NCI-H187 (cell line): Measurements from ENCODE around the gene RELA.
A peak's percentile ranks its signal among the peaks of the same experiment; 100 is the strongest.
"Not testable (repeated sequence)": the region's sequence is repeated elsewhere in the genome, so short reads cannot be mapped to it uniquely, and the experiment has no call there.

Experiments
- DNase-seq, 2 experiments: peaks; one replicate each; lab custom pipeline; 2025; lab: John Stamatoyannopoulos, UW

The RELA gene

DNA sequence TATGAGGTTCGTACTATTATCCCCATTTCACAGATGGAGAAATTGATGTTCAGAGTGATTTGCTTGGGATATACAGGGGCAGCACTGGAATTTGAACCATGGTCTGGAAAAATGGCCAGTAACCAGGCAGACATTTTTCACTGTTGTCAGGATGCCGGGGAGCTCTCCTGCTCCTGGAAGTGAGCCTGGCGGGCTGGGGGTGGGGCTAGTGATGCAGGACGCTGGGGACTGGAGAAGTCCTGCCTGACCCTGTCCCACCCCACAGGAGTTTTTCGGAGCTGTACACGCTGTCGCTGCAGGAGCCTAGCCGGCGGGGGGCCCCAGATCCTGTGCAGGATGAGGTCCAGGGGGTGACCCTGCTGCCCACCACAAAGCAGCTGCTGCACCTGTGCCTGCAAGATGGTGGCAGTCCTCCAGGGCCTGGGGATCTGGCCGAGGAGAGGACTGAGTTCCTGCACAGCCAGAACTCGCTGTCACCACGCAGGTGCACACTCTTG, 13.7 kb downstream of the RELA start:
- no peak for DNase-seq

DNA sequence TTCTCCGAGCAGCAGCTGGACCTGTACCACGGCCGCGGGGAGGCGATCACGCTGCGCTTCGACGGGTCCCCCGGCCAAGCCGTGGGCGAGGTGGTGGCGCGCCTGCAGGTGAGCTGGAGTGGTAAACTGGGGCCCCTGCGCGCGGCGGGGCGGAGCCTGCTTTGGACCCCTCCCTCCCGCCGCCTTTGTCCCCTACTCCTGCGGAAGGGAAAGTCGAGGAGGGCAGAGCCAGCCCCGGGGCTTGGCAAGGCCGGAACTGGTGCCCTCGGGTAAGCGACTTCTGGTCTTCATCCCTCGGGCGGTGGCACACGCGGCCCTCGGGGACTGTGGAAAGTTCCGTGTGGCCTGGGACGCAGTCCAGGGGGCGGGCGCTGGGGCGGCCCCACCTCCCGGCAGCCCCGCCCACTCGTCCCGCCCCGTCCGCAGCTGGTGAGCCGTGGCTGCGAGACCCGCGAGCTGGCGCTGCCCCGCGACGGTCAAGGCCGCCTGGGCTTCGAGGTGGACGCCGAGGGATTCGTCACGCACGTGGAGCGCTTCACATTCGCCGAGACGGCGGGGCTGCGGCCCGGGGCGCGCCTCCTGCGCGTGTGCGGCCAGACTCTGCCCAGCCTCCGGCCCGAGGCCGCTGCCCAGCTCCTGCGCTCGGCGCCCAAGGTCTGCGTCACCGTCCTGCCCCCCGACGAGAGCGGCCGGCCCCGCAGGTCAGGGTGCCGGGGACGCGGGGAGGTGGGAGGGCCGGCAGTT, 15.6 kb downstream of the RELA start:
- DNase-seq, result peak in 1 of 2 experiments; percentile 11

DNA sequence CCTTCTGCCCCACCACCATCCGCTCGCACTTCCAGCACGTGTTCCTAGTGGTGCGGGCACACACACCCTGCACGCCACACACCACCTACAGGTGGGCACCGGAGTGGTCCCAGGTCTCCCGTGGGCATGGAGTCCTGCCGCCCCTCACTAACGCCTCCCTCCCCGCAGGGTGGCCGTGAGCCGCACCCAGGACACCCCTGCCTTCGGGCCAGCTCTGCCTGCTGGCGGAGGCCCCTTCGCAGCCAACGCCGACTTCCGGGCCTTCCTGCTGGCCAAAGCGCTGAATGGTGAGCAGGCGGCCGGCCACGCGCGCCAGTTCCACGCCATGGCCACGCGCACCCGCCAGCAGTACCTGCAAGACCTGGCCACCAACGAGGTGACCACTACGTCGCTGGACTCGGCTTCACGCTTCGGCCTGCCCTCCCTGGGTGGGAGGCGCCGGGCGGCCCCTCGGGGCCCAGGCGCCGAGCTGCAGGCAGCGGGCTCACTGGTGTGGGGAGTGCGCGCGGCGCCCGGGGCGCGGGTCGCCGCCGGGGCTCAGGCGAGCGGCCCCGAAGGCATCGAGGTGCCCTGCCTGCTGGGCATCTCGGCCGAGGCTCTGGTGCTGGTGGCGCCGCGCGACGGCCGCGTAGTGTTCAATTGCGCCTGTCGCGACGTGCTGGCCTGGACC, 16.3 kb downstream of the RELA start:
- no peak for DNase-seq

DNA sequence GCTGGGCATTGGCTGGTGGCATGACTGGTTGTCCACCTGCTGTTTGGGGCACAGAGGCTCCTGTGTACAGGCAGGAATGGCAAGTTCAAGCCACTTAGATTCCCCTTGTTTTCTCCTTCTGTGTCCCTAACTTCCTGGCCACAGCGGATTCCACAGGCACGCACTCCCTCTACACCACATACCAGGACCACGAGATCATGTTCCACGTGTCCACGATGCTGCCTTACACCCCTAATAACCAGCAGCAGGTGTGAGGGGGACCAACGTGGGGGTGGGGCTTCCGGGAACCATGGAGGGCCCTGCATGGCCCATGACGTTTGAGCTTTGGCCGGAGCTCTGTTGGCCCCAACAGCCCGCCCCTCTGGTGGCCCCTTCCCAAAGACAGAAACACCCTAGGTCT, 17.0 kb downstream of the RELA start:
- DNase-seq, result no peak

DNA sequence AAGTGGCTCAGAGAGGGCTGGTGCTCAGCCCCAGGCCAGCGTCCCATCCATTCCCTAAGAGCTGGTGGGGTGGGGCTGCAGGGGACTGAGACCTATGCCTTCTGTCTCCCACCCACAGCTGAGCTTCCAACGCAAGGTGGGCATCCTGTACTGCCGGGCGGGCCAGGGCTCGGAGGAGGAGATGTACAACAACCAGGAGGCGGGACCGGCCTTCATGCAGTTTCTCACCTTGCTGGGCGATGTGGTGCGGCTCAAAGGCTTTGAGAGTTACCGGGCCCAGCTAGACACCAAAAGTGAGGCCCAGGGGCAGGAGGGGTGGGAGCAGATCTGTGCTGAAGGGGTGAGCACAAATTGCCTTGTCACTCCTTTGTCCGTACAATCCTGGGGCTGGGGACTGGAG, 17.9 kb downstream of the RELA start:
- DNase-seq, result no peak

DNA sequence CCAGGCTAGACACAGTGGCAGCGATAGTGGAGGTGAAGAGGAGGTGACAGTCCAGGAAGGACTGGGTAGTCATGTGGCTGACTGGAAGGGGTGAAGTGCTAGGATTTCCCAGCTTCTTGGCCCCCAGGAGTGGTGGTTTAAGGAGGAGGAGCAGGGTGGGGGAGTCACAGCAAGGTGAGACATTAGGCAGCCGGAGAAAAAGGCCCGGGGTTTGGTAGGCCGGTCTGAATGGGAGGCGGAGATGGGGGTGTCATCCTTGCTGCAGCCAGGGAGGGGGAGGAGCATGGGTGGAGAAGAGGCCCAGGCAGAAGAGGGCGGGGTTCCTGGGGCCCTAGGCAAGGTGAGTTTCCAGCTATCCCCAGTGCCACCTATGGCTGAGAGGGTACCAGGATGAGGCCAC, 18.7 kb downstream of the RELA start:
- DNase-seq, result no peak

DNA sequence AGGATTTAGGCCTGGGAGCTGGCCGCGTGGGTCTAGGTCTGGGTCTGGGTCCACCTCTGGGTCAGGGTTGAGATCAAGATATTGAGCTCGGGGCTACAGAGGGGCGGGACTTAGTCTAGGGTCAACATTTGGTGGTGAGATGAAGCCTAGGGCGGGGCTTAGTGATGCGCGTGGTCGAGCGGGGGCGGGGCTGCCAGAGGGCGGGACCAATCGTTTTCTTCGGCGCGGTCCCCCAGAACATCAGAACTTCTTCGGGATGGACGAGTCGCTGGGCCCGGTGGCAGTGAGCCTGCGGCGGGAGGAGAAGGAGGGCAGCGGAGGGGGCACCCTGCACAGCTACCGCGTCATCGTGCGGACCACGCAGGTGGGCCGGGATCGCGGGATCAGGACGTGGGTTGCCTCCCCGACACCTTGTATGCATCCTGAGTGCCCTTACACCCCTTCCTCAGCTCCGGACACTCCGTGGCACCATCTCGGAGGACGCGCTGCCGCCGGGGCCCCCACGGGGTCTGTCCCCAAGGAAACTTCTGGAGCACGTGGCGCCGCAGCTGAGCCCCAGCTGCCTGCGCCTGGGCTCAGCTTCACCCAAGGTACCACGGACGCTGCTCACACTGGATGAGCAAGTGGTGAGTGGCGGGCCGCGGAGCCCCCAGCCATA, 20.6 kb downstream of the RELA start:
- no peak for DNase-seq

DNA sequence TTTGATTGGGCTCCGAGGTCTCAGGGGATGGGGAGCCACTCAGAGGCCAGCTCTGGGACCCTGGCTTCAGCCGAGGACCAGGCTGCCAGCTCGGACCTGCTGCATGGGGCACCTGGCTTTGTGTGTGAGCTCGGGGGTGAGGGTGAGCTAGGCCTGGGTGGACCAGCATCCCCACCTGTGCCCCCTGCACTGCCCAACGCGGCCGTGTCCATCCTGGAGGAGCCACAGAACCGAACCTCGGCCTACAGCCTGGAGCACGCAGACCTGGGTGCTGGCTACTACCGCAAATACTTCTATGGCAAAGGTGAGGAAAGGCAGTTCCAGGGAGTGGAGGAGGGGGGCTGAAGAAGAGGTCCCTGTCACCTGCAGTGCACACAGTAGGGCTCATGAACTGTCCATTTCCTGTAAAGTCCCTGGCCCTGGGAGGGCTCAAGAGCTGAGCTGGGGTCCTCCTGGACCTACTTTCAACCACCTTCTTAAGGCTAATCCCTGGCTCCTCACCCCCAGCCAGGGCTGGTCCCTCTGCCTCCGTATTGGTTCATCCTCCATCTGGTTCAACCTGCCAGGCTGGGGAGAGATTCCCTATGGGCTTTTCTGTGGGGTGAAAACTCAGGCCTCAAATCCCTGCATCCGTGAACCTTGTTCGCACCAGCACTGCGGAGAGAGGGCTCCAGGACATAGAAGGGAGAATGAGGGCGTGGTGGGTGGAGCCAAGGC, 21.3 kb downstream of the RELA start:
- no peak for DNase-seq

DNA sequence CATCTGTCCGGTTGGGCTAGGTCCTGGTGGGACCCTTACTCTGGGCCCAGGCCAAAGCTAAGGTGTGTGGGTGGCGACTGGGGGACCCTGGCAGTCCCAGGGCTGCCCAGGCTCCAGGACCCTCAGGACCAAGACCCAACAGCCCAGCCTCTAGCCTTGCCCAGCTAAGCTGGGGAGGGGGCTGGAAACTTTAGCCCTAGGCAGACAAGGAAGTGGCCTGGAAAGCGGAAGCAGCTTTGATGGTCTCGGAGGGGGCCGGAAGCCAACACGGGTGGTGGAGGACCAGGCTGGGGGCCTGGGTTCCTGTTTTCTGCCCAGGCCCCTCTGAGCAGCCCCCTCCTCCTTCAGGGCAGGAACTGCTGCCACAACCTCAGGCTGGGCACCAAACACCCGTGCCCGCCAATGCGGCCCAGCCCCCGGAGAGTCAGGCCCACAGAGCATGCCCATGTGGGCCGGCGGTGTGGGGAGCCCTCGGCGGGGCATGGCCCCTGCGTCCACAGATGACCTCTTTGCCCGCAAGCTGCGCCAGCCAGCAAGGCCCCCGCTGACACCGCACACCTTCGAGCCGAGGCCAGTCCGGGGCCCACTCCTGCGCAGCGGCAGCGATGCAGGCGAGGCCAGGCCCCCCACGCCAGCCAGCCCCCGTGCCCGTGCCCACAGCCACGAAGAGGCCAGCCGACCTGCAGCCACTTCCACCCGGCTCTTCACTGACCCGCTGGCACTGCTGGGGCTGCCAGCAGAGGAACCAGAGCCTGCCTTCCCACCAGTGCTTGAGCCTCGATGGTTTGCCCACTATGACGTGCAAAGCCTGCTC, 22.0 kb downstream of the RELA start:
- DNase-seq, result no peak

DNA sequence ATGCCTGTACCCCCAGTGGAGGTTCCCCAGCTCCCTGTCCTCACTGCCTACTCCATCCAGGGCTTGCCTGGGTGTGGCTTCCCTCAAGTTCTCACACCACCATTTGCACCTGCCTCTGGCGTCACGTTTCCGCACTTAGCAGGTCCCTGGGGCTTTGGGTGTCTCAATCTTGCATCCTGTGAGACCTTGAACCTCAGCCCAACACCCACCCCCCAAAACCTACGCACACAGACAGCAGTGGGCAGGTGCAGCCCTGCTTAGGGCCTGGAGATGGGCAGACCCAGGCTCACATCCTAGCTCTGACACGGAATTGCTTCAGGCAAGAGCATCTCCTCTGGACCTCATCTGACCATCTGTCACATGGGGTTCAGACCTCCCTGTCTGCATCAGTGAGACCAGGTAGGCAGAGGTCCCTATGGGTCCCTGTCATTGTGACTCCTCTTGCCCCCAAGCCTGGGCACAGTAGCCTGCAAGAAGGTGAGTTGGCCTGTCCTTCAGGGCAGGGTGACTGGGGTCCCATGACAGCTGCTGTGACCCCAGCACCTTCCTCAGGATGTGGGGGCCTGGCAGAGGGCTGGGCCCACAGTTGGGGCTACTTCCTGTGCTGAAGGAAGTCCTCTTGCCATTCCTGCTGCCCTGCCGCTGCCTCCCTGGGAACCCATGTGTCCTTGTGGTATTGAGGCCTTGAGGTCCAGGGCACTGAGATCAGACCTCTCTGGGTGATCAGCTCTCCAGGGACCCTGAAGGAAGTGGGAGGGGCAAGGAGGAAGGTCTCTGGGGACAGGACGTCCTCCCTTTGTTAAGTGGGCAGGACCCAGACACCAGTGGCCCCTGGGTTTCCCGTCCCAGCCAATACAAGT, 22.9 kb downstream of the RELA start:
- no peak for DNase-seq

DNA sequence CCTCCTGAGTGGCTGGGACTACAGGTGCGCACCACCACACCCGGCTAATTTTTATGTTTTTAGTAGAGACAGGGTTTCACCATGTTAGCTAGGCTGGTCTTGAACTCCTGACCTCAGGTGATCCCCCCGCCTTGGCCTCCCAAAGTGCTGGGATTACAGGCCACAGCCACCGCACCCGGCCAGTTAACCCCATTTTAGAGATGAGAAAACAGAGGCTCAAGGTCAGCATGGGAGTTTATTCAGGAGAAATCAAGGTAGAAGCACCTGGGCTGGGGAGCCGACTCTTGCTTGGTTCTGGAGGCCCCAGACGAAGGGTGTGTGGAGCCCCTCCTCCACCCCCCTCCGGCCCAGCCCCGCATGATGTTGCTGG, 23.5 kb downstream of the RELA start:
- not testable (repeated sequence) for DNase-seq

DNA sequence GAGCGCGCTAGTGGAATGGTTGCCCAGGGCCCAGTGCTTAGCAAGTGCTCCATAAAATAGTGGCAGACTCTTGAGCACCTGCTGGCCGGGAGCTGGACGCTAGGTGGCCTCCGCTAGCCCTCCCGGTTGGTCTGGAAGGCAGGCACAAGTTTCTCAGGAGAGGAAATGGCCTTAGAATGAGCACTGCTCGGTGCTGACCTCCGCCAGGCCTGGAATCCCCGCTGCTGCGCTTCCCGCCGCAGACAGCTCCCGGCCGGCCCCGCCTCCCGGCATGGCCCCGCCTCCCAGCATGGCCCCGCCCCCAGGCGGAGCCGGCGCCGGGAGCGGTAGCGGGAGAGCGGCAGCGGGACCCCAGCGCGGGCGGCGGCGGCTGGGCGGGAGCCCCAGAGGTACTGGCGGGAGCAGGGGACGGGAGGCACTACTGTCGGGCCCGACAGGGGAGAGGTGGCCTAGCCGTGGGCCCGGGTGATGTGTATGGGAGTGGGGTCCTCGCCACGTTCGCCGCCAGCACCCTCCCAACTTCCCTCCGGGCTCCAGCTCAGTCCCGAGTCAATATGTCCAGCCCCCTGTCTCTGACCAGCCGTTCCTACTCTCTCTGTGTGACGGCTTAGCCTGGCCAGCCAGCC, 24.8 kb downstream of the RELA start, which contains the start of gene SIPA1:
Gene SIPA1 (plus strand): TSS at position 308 of the 626 bp plus-strand sequence. CDS start 2,821 bp downstream, outside the sequence.
- no peak for DNase-seq

DNA sequence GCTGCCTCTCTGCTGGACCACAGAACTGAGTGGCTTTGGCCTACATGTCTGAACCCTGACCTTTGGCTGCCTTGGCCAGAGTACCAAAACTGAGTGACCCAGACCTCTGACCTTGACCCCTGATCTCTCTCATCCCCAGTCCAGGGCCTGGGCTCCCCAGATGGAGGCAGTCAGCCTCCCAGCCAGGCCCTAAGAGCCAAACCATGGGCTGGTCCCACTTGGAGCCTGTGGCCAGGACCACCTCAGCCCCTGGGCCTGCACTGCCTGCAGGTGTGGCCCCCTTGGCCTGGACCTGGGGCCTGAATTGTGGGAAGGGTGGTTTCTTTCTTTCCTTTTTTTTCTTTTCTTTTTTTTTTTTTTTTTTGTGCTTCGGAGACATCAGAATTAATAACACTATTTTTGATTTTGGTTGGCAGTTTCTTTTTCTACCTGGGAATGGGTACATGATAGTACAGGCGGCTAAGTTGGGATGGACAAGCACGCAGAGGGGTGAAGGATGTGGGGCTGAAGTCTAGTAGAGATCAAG, 25.6 kb downstream of the RELA start:
- no peak for DNase-seq

DNA sequence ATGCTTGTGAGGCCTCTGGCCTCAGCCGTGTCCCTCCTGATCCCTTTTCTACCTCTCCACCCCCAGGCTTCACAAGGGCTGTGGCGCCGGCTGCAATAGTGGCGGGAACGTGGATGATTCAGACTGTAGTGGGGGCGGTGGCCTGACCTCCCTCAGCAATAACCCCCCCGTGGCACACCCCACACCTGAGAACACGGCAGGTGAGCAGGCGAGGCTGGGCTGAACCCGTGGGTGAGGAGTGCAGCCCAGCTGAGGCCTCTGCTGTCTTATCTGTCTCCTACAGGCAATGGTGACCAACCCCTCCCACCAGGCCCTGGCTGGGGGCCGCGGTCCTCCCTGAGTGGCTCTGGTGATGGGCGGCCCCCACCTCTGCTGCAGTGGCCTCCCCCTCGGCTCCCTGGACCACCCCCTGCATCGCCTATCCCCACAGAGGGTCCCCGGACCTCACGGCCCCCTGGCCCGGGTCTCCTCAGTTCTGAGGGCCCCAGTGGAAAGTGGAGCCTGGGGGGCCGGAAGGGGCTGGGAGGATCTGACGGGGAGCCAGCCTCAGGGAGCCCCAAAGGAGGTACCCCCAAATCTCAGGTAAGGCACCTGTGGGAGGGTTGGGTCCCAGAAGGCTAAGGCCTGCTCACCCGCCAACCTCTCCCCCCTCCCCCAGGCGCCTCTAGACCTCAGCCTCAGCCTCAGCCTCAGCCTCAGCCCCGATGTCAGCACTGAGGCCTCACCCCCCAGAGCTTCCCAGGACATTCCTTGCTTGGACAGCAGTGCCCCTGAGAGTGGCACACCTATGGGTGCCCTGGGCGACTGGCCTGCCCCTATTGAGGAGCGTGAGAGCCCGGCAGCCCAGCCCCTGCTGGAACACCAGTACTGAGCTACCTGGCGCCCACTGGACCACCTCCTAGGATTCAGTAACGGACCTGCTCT, 26.3 kb downstream of the RELA start:
- DNase-seq, result no peak

DNA sequence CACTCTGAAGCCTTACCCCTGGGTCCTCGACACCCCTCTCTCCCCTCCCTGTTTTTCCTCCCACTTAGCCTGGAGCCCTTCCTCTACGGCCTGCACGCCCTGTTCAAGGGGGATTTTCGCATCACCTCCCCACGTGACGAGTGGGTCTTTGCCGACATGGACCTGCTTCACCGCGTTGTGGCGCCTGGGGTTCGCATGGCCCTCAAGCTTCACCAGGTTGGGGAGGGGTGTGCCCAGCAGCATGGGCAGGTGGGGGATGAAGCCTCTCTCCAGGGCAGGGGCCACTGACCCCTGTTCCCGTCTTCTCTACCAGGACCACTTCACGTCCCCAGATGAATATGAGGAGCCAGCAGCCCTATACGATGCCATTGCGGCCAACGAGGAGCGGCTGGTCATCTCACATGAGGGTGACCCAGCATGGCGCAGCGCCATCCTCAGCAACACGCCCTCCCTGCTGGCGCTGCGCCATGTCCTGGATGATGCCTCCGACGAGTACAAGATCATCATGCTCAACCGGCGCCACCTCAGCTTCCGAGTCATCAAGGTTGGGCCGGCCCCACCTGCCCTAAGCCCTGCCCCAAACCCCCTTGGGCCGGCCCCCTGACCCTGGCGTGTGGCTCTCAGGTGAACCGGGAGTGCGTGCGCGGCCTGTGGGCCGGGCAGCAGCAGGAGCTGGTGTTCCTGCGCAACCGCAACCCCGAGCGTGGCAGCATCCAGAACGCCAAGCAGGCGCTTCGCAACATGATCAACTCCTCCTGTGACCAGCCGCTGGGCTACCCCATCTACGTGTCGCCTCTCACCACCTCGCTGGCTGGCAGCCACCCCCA, 27.6 kb downstream of the RELA start:
- no peak for DNase-seq

DNA sequence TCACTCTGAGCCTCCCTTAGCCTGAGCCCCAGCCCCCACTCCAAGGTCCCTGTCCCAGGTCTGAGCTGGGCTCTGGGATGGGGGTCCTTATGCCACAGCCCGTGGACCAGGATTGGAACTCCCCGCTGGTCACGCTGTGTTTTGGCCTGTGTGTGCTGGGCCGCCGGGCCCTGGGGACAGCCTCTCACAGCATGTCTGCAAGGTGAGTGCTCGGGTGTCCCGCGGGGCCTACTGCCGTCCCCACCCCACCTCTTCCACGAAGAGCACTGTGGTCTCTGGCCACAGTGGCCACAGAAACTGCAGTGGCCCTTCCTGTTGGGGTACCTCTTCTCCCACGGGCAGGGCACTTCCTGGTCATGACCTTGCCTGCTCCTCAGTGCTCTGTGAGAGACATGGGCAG, 28.3 kb downstream of the RELA start:
- no peak for DNase-seq

DNA sequence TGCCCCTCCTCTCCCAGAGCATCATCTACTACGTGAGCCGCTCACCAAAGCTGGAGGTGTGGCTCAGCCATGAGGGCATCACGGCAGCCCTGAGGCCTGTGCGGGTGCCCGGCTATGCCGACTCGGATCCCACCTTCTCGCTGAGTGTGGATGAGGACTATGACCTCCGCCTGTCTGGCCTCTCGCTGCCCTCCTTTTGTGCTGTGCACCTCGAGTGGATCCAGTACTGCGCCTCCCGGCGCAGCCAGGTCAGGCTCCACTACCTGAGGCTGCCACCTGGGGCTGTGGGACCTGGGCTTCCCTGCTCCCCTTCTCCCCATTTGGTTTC, 28.6 kb downstream of the RELA start:
- DNase-seq, result no peak
